HUES48 (cell line): ENCODE results near the gene KRT1.
A peak's percentile ranks its signal among the peaks of the same experiment; 100 is the strongest.
"Not testable (repeated sequence)": the region's sequence is repeated elsewhere in the genome, so short reads cannot be mapped to it uniquely, and the experiment has no call there.

Source experiments
- H3K27ac ChIP-seq: one replicate; pipeline ENCODE4 v1.7.0; 2013; ENCODE audit warnings: low read depth, low read length, inconsistent platforms
- H3K27me3 ChIP-seq: 2 replicates; pipeline ENCODE4 v1.6.1; 2013; ENCODE audit warnings: mild to moderate bottlenecking, low read length; ENCODE audit not compliant: control insufficient read depth, insufficient read depth
- H3K36me3 ChIP-seq: 2 replicates; pipeline ENCODE4 v1.6.1; 2013; ENCODE audit warnings: low read length; ENCODE audit not compliant: control insufficient read depth, insufficient read depth
- H3K4me1 ChIP-seq: 2 replicates; pipeline ENCODE4 v1.6.1; 2013; ENCODE audit warnings: mild to moderate bottlenecking, low read length; ENCODE audit not compliant: control insufficient read depth, insufficient read depth
- H3K4me3 ChIP-seq: 2 replicates; pipeline ENCODE4 v1.5.1; 2013; ENCODE audit warnings: mild to moderate bottlenecking, low read depth, low read length
- H3K9ac ChIP-seq: 2 replicates; pipeline ENCODE4 v1.6.1; 2013; ENCODE audit warnings: mild to moderate bottlenecking, low read depth, low read length, moderate library complexity
- H3K9me3 ChIP-seq: 2 replicates; pipeline ENCODE4 v1.6.1; 2013; ENCODE audit warnings: low read length; ENCODE audit not compliant: control insufficient read depth, insufficient read depth

The KRT1 gene

GRCh38 chr12:52714887-52715281 is 34.7 kb upstream of the KRT1 start:
- Histone ChIP-seq H3K4me1 (no peaks in the 10 kb centered on the region; the same call in 1 of the 2 replicates), H3K9ac (no peak overlapping the region), H3K27ac (no peak overlapping the region), H3K9me3 (no peaks in the 10 kb centered on the region), H3K27me3 (peaks cover 43% of the 10 kb centered on the region), H3K36me3 (no peaks in the 10 kb centered on the region), H3K4me3 (peak overlapping the region; percentile 53; the same call in 1 of the 2 replicates)

- peaks cover 43% of the 10 kb centered on the region for H3K27me3 ChIP-seq
- H3K4me3 ChIP-seq = peak overlapping the region; percentile 53
- H3K27ac ChIP-seq = no peak overlapping the region
- H3K9ac ChIP-seq = no peak overlapping the region
- H3K4me1 ChIP-seq = no peaks in the 10 kb centered on the region; the same call in 1 of the 2 replicates
- H3K36me3 ChIP-seq = no peaks in the 10 kb centered on the region
- H3K9me3 ChIP-seq = no peaks in the 10 kb centered on the region
Measured at GRCh38 chr12:52713960-52714886, 34.0 kb upstream of the KRT1 start.

GRCh38 chr12:52712122-52712521 is 31.9 kb upstream of the KRT1 start:
- H3K27me3 ChIP-seq = peaks cover 43% of the 10 kb centered on the region
- not testable (repeated sequence) for H3K4me3 ChIP-seq, H3K36me3 ChIP-seq, H3K9me3 ChIP-seq, H3K4me1 ChIP-seq, H3K27ac ChIP-seq, H3K9ac ChIP-seq

GRCh38 chr12:52710730-52711129 is 30.5 kb upstream of the KRT1 start:
- no peak overlapping the region for H3K27ac ChIP-seq
- peaks cover 33% of the 10 kb centered on the region for H3K27me3 ChIP-seq
- no peak overlapping the region for H3K4me3 ChIP-seq
- H3K36me3 ChIP-seq = no peaks in the 10 kb centered on the region
- no peaks in the 10 kb centered on the region for H3K9me3 ChIP-seq
- H3K4me1 ChIP-seq = no peaks in the 10 kb centered on the region; the same call in 1 of the 2 replicates
- no peak overlapping the region for H3K9ac ChIP-seq

GRCh38 chr12:52708010-52708409 is 27.8 kb upstream of the KRT1 start:
- Histone ChIP-seq H3K9me3 (no peaks in the 10 kb centered on the region), H3K36me3 (no peaks in the 10 kb centered on the region), H3K27ac (no peak overlapping the region), H3K9ac (no peak overlapping the region), H3K4me3 (no peak overlapping the region), H3K4me1 (no peaks in the 10 kb centered on the region), H3K27me3 (peaks cover 6% of the 10 kb centered on the region)

GRCh38 chr12:52704464-52704863 is 24.3 kb upstream of the KRT1 start:
- H3K4me3 ChIP-seq = no peak overlapping the region
- H3K9me3 ChIP-seq = no peaks in the 10 kb centered on the region
- H3K36me3 ChIP-seq = no peaks in the 10 kb centered on the region
- H3K27ac ChIP-seq = no peak overlapping the region
- no peak overlapping the region for H3K9ac ChIP-seq
- H3K4me1 ChIP-seq = no peaks in the 10 kb centered on the region
- H3K27me3 ChIP-seq = no peaks in the 10 kb centered on the region; the same call in 1 of the 2 replicates

GRCh38 chr12:52703878-52704277 is 23.7 kb upstream of the KRT1 start:
- no peaks in the 10 kb centered on the region; the same call in 1 of the 2 replicates for H3K27me3 ChIP-seq
- no peak overlapping the region for H3K4me3 ChIP-seq
- no peak overlapping the region for H3K9ac ChIP-seq
- no peaks in the 10 kb centered on the region for H3K36me3 ChIP-seq
- no peaks in the 10 kb centered on the region for H3K4me1 ChIP-seq
- H3K9me3 ChIP-seq = no peaks in the 10 kb centered on the region
- H3K27ac ChIP-seq = no peak overlapping the region

GRCh38 chr12:52703424-52703823 is 23.2 kb upstream of the KRT1 start, which contains the start of gene KRT77:
Gene KRT77, minus strand, starts transcription at chr12:52703524. Its CDS starts 90 bp downstream, at chr12:52703434.
- Histone ChIP-seq H3K36me3 (no peaks in the 10 kb centered on the region), H3K9me3 (no peaks in the 10 kb centered on the region), H3K4me3 (no peak within 1 kb of the TSS), H3K27me3 (no peaks in the 10 kb centered on the region; the same call in 1 of the 2 replicates), H3K27ac (no peak within 1 kb of the TSS), H3K9ac (no peak within 1 kb of the TSS), H3K4me1 (no peaks in the 10 kb centered on the region)

- Histone ChIP-seq H3K27ac (no peak overlapping the region), H3K4me3 (no peak overlapping the region), H3K36me3 (no peaks in the 10 kb centered on the region), H3K9me3 (no peaks in the 10 kb centered on the region), H3K27me3 (no peaks in the 10 kb centered on the region; the same call in 1 of the 2 replicates), H3K4me1 (0 out of 2 replicates have a peak, but pooled peaks cover 4% of the 10 kb centered on the region), H3K9ac (no peak overlapping the region)
Measured at GRCh38 chr12:52702338-52702737, 22.1 kb upstream of the KRT1 start.

- Histone ChIP-seq H3K4me1 (0 out of 2 replicates have a peak, but pooled peaks cover 4% of the 10 kb centered on the region), H3K36me3 (no peaks in the 10 kb centered on the region), H3K9ac (no peak overlapping the region), H3K27me3 (no peaks in the 10 kb centered on the region; the same call in 1 of the 2 replicates), H3K4me3 (no peak overlapping the region), H3K27ac (no peak overlapping the region), H3K9me3 (no peaks in the 10 kb centered on the region)
Measured at GRCh38 chr12:52701281-52701680, 21.1 kb upstream of the KRT1 start.

- Histone ChIP-seq H3K9ac (no peak overlapping the region), H3K4me1 (0 out of 2 replicates have a peak, but pooled peaks cover 4% of the 10 kb centered on the region), H3K27me3 (no peaks in the 10 kb centered on the region; the same call in 1 of the 2 replicates)
Measured at GRCh38 chr12:52699960-52700359, 19.8 kb upstream of the KRT1 start.

More at GRCh38 chr12:52699960-52700359, 19.8 kb upstream of the KRT1 start:
- Histone ChIP-seq H3K4me3 (no peak overlapping the region), H3K27ac (no peak overlapping the region), H3K9me3 (no peaks in the 10 kb centered on the region), H3K36me3 (no peaks in the 10 kb centered on the region)
